GM19452 (cell line): Measurements from ENCODE around the gene H2AZ2.
"Not testable (repeated sequence)": the region's sequence is repeated elsewhere in the genome, so short reads cannot be mapped to it uniquely, and the experiment has no call there.

ENCODE experiments used
- ATAC-seq: cut with Tn5 transposase; IDR thresholded peaks from one replicate; pipeline ENCODE4 v1.9.1; 2021; ENCODE audit not compliant: unreplicated experiment

The H2AZ2 gene

GRCh38 chr7:44870780-44871179 is 22.9 kb upstream of the H2AZ2 start:
- not testable (repeated sequence) for ATAC-seq

GRCh38 chr7:44870336-44870735 is 22.4 kb upstream of the H2AZ2 start:
- ATAC-seq: not testable (repeated sequence)

DNA sequence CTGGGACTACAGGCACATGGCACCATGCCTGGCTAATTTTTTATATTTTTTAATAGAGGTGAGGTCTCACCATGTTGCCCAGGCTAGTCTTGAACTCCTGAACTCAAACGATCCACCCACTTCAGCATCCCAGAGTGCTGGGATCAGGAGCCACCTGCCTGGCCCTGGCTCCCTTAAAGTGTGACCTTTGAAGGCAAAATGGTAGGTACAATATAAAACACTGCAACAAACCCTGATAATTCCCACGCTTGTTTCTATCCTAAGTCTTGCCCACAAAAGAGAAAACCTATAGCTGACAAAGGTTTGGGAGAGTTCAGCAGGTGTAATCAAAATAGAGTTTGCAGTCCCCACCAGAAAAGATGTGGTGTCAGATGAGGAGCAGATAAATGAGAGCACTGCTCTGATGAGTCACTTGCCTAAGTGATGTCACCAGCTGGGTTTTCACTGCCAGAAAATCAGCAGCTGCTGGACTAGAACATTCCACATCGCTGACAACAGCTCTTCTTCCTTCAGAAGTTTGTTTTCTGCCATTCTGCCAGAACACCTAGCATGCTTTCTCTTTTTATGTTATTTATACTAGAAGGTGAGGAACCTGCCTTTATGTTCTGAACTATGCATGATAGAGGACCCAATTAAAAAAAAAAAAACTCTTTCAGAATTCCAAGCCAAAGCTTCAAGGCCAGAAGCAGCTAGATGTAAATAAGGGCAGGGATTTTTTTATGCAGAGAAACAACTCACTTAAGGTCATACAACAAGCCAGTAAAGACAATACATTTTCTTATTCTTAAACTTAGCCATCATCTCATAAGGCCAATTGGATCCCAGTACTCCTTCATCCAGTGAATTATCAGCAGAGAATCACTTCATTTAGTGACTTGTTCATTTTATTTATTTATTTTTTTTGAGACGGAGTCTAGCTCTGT is 19.4 kb upstream of the H2AZ2 start:
- ATAC-seq: no peak

GRCh38 chr7:44861949-44862348 is 14.1 kb upstream of the H2AZ2 start:
- ATAC-seq: not testable (repeated sequence)

- ATAC-seq: no peak
Measured at GRCh38 chr7:44858161-44858560, 10.3 kb upstream of the H2AZ2 start.

DNA sequence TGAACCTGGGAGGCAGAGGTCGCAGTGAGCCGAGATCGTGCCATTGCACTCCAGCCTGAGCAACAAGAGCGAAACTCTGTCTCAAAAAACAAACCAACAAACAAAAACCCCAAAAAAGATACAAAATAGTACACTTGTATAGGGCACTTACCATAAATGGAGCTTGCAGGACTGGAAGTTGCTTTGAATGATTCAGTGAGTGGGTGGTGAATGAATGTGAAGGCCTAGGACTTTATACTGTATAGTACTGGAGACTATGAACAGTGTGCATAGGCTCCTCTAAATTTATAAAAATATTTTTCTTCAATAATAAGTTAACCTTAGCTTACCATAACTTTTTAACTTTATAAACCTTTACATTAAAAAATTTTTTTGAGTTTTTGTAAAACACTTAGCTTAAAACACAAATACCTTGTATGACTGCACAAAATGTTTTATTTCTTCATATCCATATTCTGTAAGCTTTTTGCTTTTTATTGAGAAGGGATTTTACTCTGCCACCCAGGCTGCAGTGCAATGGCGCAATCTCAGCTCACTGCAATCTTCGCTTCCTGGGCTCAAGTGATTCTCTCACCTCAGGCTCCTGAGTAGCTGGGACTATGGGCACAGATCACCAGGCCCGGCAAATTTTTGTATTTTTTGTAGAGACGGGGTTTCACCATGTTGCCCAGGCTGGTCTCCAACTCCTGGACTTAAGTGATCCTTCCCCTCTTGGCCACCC is 6.9 kb upstream of the H2AZ2 start:
- ATAC-seq: no peak

- no peak for ATAC-seq
Measured at GRCh38 chr7:44853391-44853790, 5.5 kb upstream of the H2AZ2 start.

GRCh38 chr7:44852590-44852989 is 4.7 kb upstream of the H2AZ2 start:
- no peak for ATAC-seq

DNA sequence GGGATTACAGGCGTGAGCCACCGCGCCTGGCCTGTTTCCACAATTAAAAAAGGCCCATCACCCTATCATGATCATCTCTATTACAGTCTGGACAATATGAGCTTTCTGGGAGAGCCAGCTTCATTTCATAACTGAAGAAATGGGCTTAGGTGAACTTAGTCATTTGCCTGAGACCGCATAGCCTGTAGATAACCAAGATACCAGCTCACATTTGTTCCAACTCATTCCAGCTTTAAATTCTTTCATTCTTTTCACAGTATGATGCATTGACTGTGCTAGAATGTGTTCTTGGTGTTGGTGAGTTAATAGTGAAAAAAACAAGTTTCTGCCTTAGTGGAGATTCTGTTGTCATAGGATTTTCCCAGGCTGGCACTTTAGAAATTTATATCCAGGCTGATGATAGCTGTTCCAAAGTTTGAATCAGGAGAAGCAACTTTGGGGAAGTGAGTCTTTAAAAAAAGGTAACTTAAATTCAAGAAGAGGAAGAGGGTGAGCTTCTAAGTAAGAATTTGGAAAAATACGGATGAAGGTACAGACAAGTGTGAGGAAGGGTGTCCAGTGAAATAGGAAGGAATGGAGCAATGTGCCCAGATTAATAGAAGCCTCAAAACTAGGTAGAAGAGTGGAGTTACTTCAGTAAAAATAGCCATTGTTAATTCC is 2.1 kb upstream of the H2AZ2 start:
- no peak for ATAC-seq

DNA sequence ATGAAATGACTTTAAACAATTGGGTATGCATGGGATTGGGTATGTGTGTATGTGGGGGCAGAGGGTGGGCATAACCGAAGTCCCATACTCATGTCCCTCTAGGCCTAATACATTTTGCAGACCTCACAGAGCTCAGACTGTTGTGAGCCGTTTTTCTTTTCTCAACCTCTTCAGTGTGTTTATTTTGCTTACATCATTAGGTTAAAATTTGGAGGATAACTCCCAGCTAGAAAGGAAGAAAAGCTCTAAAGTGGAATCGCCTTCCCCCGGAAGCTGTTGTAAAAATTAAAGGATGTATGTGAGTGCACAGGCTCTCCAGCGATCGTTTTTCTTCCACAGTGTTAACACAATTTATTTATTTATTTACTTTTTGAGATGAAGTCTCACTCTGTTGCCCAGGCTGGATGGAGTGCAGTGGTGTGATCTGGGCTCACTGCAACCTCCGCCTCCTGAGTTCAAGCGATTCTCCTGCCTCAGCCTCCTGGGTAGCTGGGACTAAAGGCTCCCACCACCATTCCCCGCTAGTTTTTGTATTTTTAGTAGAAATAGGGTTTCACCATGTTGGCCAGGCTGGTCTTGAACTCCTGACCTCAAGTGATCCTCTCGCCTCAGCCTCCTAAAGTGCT is 1.5 kb upstream of the H2AZ2 start:
- ATAC-seq: no peak

GRCh38 chr7:44847509-44847919 is 373 bp downstream of the H2AZ2 start:
- peak; percentile 65 for ATAC-seq

GRCh38 chr7:44846816-44847508 is 925 bp downstream of the H2AZ2 start:
- ATAC-seq: no peak

DNA sequence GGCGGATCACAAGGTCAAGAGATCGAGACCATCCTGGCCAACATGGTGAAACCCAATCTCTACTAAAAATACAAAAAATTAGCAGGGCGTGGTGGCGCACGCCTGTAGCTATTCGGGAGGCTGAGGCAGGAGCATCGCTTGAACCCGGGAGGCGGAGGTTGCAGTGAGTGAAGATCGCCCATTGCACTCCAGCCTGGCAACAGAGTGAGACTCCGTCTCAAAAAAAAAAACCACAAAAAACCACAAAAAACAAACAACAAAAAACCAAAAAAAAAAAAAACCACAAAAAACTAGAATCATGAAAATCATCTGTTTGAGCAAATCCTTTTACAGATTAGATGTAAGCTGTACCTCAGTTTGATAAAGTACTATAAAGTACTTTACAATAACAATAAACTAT is 1.5 kb downstream of the H2AZ2 start:
- ATAC-seq: not testable (repeated sequence)

GRCh38 chr7:44845451-44845850 is 2.4 kb downstream of the H2AZ2 start:
- ATAC-seq: no peak

GRCh38 chr7:44843440-44843839 is 4.4 kb downstream of the H2AZ2 start:
- ATAC-seq: not testable (repeated sequence)

DNA sequence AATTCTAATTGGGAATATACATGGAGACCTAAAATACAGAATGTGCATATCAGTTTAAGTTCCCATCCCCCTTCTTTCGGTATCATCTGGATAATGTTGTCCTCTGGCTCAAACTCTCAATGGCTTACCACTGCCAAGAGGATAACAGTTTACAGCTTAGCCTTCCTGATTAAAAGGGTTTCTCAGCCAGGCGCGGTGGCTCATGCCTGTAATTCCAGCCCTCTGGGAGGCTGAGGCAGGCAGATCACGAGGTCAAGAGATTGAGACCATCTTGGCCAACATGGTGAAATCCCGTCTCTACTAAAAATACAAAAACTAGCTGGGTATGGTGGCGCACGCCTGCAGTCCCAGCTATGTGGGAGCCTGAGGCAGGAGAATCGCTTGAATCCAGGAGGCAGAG is 5.2 kb downstream of the H2AZ2 start:
- not testable (repeated sequence) for ATAC-seq

DNA sequence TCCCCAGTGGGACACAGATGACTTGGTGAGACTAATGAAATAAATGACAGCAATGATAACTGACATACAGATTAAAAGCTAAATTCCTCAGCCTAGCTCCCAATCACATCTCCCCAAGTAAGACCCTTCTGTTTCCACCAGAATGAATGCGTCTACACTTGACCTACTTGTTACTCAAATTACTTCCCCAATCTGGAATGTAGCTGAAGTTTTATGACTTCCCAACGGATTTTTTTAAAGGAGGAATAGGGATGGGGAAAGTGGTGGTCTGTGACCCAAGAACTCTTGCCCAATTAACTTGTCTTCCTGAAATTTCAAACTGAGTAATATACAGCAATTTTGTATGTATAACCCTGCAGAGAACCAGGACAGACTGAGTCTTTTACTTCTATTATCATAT is 9.1 kb downstream of the H2AZ2 start:
- ATAC-seq: no peak

DNA sequence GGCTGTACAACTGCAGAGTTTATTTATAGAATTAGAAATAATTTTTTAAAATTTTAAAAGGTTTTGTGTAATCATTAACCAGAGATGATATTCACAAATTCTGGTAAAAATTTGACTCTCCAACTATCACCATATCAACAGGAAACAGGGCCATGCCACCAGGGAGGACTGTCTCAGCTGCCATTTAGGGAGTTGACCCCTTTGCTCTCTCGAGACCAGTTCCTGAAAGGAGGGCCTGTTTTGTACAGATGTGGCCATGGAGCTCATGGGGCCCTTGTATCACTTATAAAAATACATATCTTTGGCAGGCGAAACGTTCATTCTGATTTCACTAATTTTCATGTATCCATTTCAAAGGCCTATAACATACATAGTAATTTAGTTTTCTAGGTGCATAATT is 20.3 kb downstream of the H2AZ2 start:
- ATAC-seq: no peak

DNA sequence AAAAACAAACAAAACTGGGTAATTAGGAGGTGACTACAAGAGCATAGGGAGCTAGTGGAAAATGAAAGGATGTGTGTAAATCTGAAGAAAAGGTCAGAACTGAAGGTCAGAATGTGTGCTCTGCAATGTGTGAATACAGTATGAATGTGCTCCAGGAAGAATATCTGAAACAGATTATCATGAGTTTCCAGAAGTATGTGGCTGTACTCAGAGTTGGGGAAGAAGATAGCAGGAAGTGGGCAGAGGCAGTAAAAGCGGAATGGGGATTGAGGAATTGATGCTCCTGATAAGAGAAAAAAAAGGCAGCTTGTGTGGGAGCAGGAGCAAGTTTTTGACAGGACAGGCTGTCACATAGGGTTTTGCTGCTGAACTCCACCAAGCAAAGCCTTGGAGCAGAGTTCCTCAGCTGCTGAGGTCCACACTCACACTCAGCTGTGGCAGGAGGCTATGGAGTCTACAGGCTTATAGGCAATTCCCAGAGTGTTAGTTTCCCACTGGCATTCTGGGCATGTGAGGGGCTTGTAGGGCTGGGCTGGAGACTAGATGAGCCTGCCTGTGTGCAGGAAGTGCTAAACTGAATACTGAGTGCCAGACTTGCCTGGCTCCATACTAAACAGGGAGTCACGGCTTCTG is 22.9 kb downstream of the H2AZ2 start:
- ATAC-seq: no peak

DNA sequence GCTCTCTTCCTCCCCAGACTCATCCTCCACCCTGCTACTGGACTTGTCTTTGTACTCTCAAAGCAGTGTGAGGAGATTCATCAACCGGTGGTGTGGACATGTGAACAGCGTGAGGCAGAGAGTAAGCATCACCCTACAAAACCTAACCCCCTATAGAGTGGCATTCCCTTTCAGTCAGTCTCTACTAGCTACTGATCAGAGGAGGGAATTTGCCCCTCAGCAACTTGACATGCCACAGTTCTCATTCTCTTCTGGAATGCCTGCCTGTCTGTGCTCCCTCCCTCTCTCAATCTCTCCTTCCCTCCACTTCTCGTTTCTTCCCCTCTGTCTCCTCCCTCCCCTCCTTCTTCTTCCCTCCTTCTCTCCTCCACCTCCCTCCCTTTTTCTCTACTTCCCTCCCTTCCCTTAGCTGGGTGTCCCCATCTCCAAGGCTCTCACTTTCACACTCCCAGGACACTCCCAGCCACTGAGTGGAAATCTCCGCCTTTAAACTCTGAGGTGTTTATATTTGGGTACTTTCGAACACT is 24.6 kb downstream of the H2AZ2 start:
- ATAC-seq: no peak
